Endothelial cell of hepatic sinusoid (primary cell): ENCODE results near the gene BRD3.
"Not testable (repeated sequence)": the region's sequence is repeated elsewhere in the genome, so short reads cannot be mapped to it uniquely, and the experiment has no call there.

Experiments used
- in situ Hi-C: cut with HindIII; loops from 2 replicates; pipeline ENCODE4 v1.10.0; 2017; ENCODE audit warnings: low sequenced_read_pairs

BRD3 gene

DNA sequence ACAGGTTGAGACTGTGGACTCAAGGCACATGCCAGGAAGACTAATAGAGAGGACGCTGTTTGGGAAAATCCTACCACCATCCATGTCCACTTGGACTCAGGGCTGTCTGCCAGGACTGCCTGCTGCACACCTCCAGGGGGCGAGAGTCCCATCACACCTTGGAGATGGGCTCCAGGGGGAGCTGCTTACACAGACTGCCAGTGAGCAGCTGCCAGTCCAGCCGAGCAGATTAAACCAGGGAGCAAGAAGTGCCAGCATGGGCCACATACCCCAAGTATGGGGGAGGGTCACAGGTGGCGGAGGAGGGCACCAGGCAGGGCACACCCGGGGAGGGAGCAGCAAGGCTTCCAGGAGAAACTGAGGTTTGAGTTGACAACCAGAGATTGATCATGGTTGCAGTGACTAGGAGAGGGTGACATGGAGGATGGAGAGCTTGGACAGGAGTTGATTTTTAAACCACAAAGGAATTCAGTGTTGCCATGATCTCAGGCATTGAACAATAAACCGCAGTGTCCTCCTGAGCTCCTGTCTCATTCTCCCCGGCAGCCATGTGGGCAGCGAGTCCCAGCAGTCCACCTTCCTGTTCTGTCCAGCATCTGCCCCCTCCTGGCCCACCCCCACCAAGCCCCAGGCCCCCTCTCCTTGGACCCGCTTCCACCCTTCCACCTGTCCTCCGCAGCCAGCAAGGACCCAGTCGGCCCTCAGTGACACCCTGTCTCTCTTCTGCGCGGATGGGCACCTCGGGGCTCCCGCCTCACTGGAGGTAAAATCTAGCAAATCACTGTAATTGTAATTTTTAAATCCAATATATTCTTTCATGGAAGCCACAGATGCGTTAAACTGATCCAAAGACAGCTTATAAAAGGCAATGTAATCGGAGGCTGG lies 72.6 kb downstream of the BRD3 start:
- in situ Hi-C loops, result no loop called here

DNA sequence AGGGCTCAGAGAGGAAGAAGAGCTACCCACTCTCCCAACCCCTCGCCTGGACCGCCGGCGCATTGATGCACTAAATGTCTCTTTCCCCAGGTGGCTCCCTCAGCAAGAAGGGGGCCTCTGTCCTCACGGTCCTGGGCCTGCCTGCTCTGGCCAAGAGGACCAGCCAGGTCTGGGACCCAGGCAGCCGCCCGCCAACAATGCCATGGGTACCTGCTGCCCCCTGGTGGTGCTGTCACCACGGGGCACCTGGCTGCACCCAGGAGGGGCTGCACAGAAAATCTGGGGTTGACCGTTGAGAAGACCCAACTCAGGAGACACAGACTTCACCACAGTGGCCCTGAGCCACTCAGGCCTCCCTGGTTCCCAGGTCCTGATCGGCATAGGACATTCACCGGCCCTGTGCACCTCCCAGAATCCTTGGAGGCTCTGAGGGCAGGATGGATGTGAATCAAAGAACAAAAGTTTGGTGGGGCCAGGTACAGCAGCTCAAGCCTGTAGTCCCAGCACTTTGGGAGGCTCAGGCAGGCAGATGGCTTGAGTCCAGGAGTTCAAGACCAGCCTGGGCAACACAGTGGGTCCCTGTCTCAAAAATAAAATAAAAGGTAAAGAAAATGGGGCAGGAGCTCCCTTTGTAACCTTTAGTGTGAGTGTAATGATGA lies 73.3 kb downstream of the BRD3 start:
- in situ Hi-C loops, result loop anchor here (5.0 kb wide), 1 partner anchor 212 kb away; no protein-coding TSS in a partner anchor

DNA sequence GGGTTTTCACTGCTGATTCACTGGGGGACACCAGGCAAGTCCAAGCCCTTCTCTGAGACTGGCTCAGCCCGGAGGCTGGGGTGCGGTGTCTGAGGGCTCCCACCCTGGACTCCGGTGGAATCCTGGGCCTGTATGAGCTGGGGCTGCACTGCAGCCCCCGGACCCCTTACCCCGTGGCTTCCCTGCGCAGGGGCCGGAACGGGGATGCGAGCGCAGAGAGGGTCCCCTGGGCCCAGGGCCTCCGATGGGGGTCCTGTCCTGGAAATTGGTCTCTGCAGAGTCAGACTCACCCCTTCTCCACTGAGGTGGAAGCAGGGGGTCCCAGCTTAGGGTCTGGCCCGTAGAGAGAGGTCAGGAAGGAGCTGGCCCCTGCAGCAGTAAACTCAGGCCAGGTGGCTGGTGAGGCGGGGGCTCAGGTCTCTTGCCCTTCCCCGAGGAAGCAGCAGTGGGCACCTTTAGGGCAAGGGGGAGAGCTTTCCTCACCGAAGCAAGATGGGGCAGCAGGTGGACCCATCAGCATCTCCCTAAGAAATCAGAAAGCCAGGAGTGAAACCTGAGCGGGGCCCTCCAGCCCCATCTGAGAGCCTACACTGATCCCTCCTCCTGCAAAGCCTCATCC lies 74.1 kb downstream of the BRD3 start:
- in situ Hi-C loops, result loop anchor here (5.0 kb wide), 1 partner anchor 211 kb away; no protein-coding TSS in a partner anchor

DNA sequence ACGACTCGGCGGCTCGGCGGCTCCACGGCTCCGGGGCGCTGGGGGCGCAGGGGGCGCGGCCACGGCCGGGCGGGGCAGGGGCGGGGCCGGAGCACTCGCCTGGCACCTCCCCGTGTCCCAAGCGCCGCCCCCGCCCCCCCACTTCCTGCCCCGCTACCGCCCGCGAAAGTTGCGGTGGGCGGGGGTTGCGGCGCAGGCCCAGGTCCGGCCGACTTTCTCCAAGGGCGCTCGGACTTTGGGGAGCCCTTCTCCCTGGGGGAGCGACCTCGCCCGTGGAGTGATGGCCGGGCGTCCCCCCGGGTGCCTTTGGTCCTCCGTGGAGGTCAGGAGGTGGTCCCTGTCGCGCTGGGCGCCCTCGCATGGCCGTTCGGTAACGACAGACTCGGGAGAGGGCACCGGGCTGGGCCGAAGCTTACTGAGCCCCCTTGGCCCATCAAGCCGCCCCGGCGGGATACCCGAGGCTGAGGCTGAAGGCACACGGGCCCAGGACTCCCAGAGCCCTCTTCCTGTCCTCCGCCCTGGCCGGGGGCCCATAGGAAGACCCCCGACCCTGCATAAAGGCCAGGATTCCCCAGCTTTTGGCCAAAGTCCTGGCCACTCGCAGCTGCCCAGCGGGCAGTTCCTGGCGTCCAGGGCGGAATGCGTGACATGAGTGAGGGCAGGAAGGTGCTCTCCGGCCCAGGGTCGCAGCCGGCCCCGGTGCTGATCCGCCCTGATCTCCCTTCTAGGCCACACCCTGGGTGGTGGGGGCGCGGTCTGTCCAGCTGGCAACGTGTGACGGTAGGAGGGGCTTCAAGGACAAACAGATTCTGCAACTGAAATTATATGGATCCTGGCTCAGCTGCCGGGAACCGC lies 74.8 kb downstream of the BRD3 start:
- in situ Hi-C loops, result loop anchor here (5.0 kb wide), 1 partner anchor 211 kb away; no protein-coding TSS in a partner anchor

DNA sequence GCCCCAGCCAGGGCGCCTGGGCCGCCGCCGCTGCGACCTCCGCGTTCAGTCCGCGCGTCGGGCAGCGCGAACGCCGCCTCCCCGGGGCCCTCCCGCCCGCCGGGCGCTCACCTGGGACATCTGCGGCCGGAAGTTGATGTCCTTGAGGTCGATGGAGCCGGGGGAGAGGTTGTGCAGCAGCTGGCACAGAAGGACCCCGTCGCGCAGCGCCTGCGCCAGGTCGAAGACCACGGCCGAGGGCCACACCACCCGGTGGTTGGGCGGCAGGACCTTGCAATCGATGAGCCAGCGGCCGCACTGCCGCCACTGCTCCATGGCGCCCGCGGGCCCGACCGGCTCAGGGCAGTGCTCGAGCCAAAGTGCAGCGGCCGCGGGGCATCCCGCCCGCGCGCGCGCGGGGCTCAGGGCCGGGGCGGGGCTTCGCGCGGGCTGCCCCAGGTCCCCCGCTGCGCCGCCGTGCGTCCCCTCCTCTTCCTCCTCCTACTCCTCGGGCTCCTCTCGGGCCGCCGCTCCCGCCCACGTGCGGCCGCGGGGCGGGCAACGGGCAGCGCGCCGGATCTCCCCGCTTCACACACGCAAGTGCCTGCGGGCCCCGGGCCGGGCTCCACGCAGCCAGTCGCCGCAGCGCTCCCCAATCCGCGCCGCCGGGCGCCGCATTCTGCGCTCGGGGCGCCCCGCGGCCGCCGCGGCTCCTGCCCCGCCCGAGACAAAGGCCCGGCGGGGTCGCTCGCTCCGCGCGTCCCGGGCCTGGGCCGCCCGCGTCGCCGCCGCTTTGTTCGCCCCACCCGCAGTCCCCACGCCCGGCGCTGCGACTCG lies 75.7 kb downstream of the BRD3 start, which contains the start of gene VAV2:
Gene VAV2 (minus strand): TSS at position 361 of the 816 bp plus-strand sequence. CDS start 46 bp downstream, at position 315.
- in situ Hi-C loops, result loop anchor here (5.0 kb wide), 1 partner anchor 210 kb away; no protein-coding TSS in a partner anchor

DNA sequence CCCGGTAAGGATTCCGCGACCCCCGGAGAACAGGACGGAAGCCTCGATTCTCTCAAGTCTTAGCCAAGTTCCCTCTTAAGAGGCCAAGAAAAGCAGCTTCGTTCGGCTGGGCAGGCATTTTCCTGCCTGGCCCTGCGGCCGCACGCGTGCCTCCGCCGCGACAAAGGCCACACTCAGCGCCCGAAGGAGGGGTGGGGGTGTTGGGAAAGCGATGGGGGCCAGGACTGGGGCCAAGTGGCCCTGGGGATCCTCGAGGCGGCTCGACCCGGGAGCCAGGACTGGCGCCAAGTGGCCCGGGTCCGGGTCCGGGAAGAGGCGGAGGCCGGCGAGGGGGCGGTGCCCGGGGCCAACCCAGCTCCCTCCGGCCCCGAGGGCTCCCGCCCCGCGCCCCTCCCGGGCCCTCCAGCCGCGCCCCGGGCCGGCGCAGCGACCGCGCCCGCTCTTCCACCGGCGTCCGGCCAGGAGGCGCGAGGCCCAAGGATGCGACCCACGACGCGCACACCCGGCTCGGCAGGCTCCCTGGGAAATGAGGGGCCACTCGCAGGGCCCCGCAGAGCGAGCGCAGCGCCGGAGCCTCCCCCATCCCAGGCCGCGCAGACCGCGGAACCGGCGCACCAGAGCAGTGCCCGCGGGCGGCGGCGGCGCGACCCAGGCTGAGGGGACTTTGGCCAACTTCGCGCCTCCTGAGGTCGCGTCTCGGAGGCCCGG lies 76.5 kb downstream of the BRD3 start:
- in situ Hi-C loops, result loop anchor here (5.0 kb wide), 1 partner anchor 209 kb away; no protein-coding TSS in a partner anchor

DNA sequence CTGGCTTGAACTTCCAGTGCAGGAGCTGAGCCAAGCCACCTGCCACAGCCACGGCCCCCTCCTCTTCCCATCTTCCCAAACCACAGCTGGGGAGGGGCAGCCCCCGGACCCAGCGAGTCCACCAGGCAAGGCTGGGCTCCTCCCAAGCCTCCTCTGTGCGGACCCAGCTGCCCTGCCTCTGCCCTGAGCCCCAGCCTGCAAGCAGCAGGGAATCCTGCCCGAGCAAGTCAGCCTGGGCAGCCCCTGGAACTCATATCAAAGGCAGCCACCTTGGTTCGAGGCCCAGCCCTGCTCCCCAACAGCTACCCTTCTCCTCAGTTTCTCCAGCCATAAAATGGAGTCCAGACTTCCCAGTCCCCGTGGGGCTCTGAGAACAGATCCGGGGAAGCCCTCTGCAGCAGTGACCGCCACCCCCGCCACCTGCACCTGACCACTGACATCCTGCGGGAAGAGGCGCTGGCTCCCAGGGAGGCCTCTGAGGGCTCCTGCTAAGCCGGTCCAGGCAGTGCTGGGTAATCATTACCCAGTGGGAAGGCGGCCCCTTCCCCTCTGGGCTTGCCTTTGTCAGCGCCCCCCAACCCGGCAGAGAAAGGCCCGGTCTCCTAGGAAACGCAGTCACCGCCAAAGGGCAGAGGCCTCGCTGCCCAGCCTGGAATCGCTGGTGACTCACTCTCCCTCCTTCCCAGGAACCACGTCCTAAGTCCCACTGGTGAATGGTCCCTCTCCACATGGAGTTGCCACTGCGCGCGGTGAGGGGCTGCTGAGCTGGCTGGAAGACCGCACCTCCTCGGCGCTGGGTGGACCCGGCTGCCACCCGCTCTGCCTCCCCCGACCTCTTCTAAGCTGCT lies 77.2 kb downstream of the BRD3 start:
- in situ Hi-C loops, result loop anchor here (5.0 kb wide), 1 partner anchor 208 kb away; no protein-coding TSS in a partner anchor

DNA sequence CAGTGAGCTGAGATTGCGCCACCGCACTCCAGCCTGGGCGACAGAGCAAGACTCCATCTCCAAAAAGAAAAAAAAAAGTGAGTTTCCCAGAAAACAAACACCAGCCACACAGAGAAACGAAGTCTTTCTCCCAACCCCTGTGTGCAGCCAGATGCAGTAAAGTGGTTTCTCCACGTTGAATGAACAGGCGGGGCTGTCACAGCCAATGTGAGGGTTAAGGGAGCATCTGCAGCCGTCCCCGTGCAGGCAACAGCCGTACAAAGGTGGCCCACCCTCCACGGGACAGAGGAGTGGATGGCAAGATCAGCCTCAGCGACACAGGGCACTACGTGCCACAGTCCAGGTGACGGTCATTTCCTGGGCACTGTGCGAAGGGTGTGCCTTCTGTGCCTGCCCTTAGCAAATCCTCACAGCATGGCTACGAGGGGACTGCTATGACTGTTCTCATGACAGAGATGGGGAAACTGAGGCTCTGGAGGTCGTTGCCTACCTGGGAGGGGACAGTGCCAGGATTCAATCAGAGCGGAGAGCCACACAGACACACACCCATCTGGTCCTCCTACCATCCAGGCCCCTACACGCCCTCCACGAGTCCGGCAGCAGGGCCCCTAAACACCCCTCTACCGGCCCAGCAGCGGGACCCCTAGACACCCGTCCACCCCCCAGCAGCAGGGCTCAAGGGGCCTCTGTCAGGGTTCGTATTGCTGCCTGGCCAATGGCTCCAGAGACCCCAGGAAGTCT lies 78.0 kb downstream of the BRD3 start:
- in situ Hi-C loops, result loop anchor here (5.0 kb wide), 1 partner anchor 207 kb away; no protein-coding TSS in a partner anchor

DNA sequence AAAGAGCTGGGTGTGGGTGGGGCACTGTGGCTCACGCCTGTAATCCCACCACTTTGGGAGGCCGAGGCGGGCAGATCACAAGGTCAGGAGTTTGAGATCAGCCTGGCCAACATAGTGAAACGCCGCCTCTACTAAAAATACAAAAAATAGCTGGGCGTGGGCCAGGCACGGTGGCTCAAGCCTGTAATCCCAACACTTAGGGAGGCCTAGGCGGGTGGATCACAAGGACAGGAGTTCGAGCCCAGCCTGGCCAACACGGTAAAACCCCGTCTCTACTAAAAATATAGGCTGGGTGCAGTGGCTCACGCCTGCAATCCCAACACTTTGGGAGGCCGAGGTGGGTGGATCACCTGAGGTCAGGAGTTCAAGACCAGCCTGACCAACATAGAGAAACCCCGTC lies 79.1 kb downstream of the BRD3 start:
- in situ Hi-C loops, result not testable (repeated sequence)

DNA sequence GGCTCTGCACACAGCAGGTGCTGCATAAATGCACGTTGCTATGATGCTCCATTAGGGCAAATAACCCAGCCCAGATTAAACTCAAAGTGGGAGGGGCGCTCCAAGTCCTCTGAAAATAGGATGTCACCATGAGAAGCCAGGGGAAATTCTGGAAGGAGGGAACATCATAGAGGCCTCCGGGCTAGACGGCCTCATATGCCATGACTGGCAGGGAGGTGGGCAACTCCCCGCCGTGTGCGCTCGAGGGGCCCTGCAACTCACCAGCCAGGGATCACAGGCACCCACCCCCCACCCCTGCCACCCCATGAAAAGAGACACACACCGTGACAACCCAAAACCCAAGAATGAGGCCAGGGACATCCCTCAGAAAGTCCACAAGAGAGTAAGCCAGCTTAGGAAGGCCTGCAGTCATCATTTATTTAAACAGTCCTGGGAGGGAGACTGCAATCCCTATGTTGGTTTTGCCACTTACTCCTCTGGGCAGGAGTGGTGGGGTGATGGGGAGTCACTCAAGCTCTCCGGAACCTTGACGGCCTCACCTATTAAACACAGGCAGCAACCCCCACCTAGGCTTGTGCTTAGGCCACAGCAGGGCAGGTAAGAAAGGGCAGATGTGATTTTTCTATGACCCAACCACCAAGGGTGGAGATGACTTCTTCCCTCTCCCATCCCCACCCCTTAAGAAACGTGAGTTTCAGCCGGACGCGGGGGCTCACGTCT lies 79.7 kb downstream of the BRD3 start:
- in situ Hi-C loops, result no loop called here

DNA sequence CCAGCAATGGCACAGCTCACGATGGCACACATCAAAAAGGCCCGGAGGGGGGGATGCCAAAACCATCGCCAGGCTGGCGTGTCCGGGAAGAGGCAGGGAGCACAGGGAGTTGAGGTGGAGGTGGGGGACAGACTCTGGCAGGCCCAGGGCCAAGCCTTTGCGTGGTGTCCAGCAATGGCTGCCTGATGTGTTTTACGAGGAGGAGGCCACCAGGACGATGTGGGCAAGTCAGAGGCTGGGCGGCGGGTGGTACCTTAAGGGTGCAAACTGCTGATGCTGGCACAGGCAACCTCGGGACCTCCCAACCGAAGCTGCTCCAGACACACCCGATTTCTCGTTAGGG lies 80.4 kb downstream of the BRD3 start:
- in situ Hi-C loops, result no loop called here

DNA sequence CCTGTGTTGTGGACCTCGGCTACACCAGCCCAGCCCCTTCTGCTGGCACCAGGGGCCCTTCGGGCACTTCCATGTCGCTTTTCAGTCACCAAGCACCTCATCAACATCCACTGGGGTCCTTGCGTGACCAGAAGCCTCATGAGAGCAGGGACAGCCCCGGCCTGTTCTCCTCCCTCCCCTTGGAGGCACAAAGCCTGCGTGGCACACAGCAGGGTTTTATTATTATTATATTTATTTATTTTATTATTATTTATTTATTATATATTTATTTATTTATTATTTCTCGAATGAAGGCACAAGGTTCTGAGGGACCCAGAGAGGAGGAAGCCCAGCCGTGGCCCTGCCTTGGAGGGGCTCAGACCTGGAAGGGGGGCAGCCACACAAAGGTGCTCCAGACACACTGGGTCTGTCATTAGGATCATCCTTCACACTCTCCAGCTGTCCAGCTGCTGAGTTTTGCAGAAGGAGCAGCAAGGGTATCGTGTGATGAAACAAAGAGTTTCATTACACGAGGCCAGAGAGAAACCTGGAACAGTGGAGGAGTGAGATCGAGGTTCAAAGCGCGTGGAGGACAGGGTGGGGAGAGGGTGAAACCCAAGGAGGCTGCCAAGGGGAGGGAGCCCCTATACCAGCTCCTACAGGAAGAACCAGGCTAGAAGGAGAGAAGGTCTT lies 80.9 kb downstream of the BRD3 start:
- in situ Hi-C loops, result no loop called here

DNA sequence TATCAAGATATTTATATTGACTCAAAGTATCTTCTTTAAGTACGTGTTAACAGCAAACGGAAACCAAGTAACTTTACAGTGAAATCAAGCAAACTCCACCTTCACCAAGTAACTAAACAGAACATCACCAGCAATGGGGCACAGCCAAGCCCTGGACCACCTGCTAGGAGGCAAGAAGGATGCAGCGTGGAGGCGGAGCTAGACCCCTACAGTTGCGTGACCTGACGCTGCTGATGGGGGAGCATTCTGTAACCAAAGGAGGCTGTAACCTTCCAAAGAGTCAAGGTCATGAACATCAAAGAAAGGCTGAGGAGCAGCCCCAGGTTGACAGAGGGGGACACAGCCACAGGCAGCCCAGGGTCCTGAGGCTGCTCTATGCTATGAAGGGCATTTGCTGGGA lies 81.8 kb downstream of the BRD3 start:
- in situ Hi-C loops, result no loop called here

DNA sequence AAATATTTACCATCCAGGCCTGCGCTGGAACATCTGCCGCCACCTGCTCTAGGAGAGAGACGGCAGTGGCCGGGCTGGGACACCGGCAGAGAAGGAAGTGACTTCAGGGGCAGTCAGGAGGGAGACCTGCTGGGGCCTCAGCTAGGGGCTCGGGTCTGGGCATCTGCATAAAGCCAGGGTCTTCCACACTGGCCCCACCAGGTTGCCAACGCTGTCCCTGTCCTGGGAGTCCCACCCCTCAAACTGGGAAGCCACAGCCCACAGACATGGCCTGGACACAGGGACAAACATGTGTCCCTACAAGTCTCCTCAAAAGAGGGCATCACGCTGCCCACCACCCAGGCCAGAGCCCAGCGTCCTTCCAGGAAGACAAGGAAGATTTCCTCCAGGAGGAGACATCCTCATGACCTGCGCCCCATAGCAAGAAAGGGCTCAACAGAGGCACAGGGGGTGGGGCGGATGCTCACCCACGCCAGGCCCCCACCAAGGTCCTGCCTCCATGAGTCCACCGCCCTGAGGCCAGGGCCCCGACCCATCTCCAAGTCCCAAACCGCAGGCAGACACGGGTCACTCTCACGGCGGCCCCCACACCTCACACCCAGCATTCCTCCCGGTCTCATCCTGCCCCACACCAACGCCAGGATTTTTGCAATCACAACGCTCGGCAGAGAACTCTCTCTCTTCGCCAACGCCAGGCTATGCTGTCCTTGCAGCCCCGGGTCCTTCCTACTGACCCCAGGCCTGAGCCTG lies 84.7 kb downstream of the BRD3 start:
- in situ Hi-C loops, result no loop called here

DNA sequence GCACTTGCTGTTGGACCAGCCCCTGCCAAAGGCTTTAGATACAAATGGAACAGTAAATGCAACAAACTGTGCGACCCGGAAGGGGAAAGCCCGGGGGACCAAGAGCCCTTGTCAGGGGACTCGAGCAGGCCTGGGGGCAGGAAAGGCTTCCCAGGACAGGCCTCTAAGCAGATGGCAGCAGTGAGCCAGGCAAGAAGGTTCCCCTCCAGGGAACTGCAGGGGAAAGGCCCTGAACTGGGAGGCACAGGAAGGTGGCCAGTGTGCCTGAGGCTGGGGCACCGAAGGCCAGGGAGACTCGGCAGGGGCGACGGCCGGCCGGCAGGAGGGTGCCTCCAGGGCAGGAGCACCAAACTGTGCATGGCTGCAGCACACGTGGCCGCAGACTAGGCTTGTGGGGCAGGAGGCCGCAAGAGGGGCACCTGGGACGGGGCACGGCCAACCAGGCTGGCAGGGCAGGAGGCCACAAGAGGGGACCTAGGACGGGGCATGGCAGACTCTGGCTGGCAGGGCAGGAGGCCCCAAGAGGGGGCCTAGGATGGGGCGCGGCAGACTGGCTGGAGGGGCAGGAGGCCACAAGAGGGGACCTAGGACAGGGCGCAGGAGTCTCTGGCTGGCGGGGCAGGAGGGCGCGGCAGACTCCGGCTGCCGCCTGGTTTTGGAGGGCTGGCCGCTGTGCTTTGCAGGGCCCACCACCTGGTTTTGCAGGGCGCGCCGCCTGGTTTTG lies 85.7 kb downstream of the BRD3 start:
- in situ Hi-C loops, result no loop called here
